Uterus (tissue), 4 donors: Measurements from ENCODE around the gene ACTL9. TPM values are rescaled to one million over a fixed set of nuclear protein-coding genes. Genes with fewer than 3 reads are reported as not detected.
"Not testable (repeated sequence)": the region's sequence is repeated elsewhere in the genome, so short reads cannot be mapped to it uniquely, and the experiment has no call there.

Source experiments
- DNase-seq, 2 donors: peaks; one replicate each; pipeline ENCODE4 v3.0.0-alpha.2; 2019 to 2020
- H3K27ac ChIP-seq, 2 donors: fragments of 200-600 bp; sonication (generic); 1 replicate in 1 of 2; 2 replicates in 1 of 2; pipeline ENCODE4 v1.5.1; 2016 to 2018
- H3K27me3 ChIP-seq, 2 donors: fragments of 200-600 bp; sonication (generic); one replicate each; pipeline ENCODE4 v1.5.1; 2018 to 2019; ENCODE audit warnings: control low read depth in 1 of 2
- H3K36me3 ChIP-seq, 2 donors: fragments of 200-600 bp; sonication (generic); one replicate each; pipeline ENCODE4 v1.5.1; 2019; ENCODE audit warnings: control low read depth in 1 of 2
- H3K4me1 ChIP-seq, 2 donors: fragments of 200-600 bp; sonication (generic); one replicate each; pipeline ENCODE4 v1.5.1; 2018 to 2019; ENCODE audit warnings: control low read depth in 1 of 2
- H3K4me3 ChIP-seq, 2 donors: fragments of 200-600 bp; sonication (generic); 1 replicate in 1 of 2; 2 replicates in 1 of 2; pipeline ENCODE4 v1.5.1; 2018 to 2019; ENCODE audit warnings: mild to moderate bottlenecking in 1 of 2
- H3K9me3 ChIP-seq, 2 donors: fragments of 200-600 bp; sonication (generic); one replicate each; pipeline ENCODE4 v1.5.1; 2019; ENCODE audit warnings: control low read depth in 1 of 2
- CTCF ChIP-seq, 4 experiments: fragments of 200-600 bp in 2 of 4; fragments of 450-650 bp in 2 of 4; sonication (generic) in 2 of 4; IDR thresholded peaks; one replicate each; pipeline ENCODE4 v1.5.1; 2016 to 2019; ENCODE audit warnings: antibody characterized with exemption in 4 of 4, mild to moderate bottlenecking in 2 of 4, moderate library complexity in 1 of 4
- POLR2A ChIP-seq, 2 donors: fragments of 450-650 bp; IDR thresholded peaks; one replicate each; pipeline ENCODE4 v1.6.1; 2016; ENCODE audit warnings: antibody characterized with exemption in 2 of 2, mild to moderate bottlenecking in 1 of 2, moderate library complexity in 1 of 2
- intact Hi-C: fragments of 100-400 bp; cut with DNase I; formaldehyde crosslinking; loops from one replicate; pipeline ENCODE4 v1.15.1; 2023; ENCODE audit warnings: low total_unique reads
- total RNA-seq, 4 donors: library from RNA; depleted of rRNA in 3 of 4; stranded (reverse); fragments of >200 nt in 3 of 4; gene quantifications; one replicate each; pipeline versions ENCODE4 v1.1.0 to v1.2.4, GENCODE V29; 2014 to 2023
- donor health status: DM: yes; HTN: yes; CAD: no.

The ACTL9 gene
- total RNA-seq, 4 donors from 2014 or later = not detected

GRCh38 chr19:8722032-8722431 lies 23.4 kb upstream of the ACTL9 start:
- Histone ChIP-seq H3K4me1 (no peaks in the 10 kb centered on the region), H3K4me3 (no peak overlapping the region), H3K27me3 (no peaks in the 10 kb centered on the region), H3K36me3 (no peaks in the 10 kb centered on the region), H3K9me3 (no peaks in the 10 kb centered on the region), H3K27ac (no peak overlapping the region)
- DNase-seq = no peak
- intact Hi-C loops = no loop called here
- TF ChIP-seq POLR2A (IDR thresholded peaks at IDR 0.05) (no peak), CTCF (IDR thresholded peaks at IDR 0.05) (no peak)

GRCh38 chr19:8721334-8721733 lies 22.7 kb upstream of the ACTL9 start, which contains the start of gene OR2Z1:
TSS of gene OR2Z1 (plus strand) at chr19:8721634. CDS start at chr19:8731029, 9,395 bp downstream.
- H3K27me3 ChIP-seq = no peaks in the 10 kb centered on the region
- H3K9me3 ChIP-seq = no peaks in the 10 kb centered on the region
- TF ChIP-seq CTCF (IDR thresholded peaks at IDR 0.05) (no peak), POLR2A (IDR thresholded peaks at IDR 0.05) (no peak)
- intact Hi-C loops = no loop called here
- no peaks in the 10 kb centered on the region for H3K36me3 ChIP-seq
- H3K4me1 ChIP-seq = no peaks in the 10 kb centered on the region
- no peak within 1 kb of the TSS for H3K27ac ChIP-seq
- H3K4me3 ChIP-seq = no peak within 1 kb of the TSS
- no peak for DNase-seq

DNA sequence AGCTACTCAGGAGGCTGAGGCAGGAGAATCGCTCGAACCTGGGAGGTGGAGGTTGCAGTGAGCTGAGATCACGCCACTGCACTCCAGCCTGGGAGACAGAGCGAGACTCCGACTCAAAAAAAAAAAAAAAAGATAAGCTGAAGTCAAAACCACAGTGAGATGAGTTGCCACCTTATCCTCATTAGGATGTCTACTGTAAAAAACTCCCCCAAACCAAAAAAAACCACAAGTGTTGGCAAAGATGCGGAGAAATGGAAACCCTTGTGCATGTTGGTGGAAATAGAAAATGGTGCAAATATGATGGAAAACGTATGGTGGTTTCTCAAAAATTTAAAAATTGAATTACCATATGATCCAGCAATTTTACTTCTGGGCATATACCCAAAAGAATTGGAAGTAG lies 11.7 kb upstream of the ACTL9 start:
- intact Hi-C loops, H3K4me1 ChIP-seq, H3K27me3 ChIP-seq, DNase-seq, H3K9me3 ChIP-seq, H3K27ac ChIP-seq, H3K4me3 ChIP-seq, H3K36me3 ChIP-seq: not testable (repeated sequence)

DNA sequence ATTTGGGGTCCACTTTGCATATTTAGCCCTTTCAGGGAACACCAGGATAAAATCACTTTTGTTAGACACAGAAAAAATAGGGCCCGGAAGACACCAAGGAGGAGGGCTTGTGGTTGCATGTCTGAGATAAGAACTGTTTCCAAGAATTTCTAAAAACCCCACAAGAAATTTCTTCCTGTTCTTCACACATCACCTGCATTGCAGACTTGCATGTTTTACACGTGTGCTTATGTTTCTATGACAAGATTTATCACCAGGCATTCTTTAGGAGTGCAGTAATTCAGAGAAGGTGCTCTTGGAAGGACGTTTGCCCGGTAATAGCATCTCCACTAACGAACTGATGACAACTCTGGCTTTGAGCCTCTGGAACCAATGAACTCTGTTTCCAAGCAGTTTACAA lies 7.1 kb upstream of the ACTL9 start:
- DNase-seq = no peak
- no peaks in the 10 kb centered on the region for H3K27me3 ChIP-seq
- intact Hi-C loops = no loop called here

GRCh38 chr19:8705304-8705703 lies 6.7 kb upstream of the ACTL9 start:
- H3K27ac ChIP-seq, H3K4me1 ChIP-seq, H3K4me3 ChIP-seq, intact Hi-C loops, H3K9me3 ChIP-seq, H3K36me3 ChIP-seq, DNase-seq, H3K27me3 ChIP-seq: not testable (repeated sequence)

More for the DNA sequence above, 7.1 kb upstream of the ACTL9 start:
- Histone ChIP-seq H3K27ac (no peak overlapping the region), H3K9me3 (no peaks in the 10 kb centered on the region), H3K4me3 (no peak overlapping the region), H3K36me3 (no peaks in the 10 kb centered on the region), H3K4me1 (no peaks in the 10 kb centered on the region)
- TF ChIP-seq POLR2A (IDR thresholded peaks at IDR 0.05) (no peak), CTCF (IDR thresholded peaks at IDR 0.05) (no peak)

- H3K36me3 ChIP-seq = no peaks in the 10 kb centered on the region
- H3K9me3 ChIP-seq = no peaks in the 10 kb centered on the region
- H3K27me3 ChIP-seq = no peaks in the 10 kb centered on the region
- intact Hi-C loops = no loop called here
- TF ChIP-seq CTCF (IDR thresholded peaks at IDR 0.05) (no peak), POLR2A (IDR thresholded peaks at IDR 0.05) (no peak)
- no peak for DNase-seq
- H3K27ac ChIP-seq = no peak overlapping the region
- no peaks in the 10 kb centered on the region for H3K4me1 ChIP-seq
- no peak overlapping the region for H3K4me3 ChIP-seq
These were observed 4.6 kb upstream of the ACTL9 start for GRCh38 chr19:8703223-8703622.
